ENCODE data around the gene REG1A. TPM values are rescaled to one million over a fixed set of nuclear protein-coding genes. Genes with fewer than 3 reads are reported as not detected.

The REG1A gene
- total RNA-seq, 1 experiment from 2014 or later, result 4.8 TPM

- peaks cover 8% of the 10 kb centered on the region; the same call in 1 of the 2 replicates for H3K9me3 Mint-ChIP-seq
- ChIA-PET POLR2A (no interaction called here), CTCF (no interaction called here)
- no peaks in the 10 kb centered on the region for H3K36me3 Mint-ChIP-seq
- TF ChIP-seq, protein P1, sequence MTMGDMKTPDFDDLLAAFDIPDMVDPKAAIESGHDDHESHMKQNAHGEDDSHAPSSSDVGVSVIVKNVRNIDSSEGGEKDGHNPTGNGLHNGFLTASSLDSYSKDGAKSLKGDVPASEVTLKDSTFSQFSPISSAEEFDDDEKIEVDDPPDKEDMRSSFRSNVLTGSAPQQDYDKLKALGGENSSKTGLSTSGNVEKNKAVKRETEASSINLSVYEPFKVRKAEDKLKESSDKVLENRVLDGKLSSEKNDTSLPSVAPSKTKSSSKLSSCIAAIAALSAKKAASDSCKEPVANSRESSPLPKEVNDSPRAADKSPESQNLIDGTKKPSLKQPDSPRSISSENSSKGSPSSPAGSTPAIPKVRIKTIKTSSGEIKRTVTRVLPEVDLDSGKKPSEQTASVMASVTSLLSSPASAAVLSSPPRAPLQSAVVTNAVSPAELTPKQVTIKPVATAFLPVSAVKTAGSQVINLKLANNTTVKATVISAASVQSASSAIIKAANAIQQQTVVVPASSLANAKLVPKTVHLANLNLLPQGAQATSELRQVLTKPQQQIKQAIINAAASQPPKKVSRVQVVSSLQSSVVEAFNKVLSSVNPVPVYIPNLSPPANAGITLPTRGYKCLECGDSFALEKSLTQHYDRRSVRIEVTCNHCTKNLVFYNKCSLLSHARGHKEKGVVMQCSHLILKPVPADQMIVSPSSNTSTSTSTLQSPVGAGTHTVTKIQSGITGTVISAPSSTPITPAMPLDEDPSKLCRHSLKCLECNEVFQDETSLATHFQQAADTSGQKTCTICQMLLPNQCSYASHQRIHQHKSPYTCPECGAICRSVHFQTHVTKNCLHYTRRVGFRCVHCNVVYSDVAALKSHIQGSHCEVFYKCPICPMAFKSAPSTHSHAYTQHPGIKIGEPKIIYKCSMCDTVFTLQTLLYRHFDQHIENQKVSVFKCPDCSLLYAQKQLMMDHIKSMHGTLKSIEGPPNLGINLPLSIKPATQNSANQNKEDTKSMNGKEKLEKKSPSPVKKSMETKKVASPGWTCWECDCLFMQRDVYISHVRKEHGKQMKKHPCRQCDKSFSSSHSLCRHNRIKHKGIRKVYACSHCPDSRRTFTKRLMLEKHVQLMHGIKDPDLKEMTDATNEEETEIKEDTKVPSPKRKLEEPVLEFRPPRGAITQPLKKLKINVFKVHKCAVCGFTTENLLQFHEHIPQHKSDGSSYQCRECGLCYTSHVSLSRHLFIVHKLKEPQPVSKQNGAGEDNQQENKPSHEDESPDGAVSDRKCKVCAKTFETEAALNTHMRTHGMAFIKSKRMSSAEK (CRISPR knock-in tag; IDR thresholded peaks at IDR 0.05; ENCODE audit: borderline replicate concordance), result no peak
- TF ChIP-seq EMX1 (CRISPR knock-in tag; IDR thresholded peaks at IDR 0.05) (no peak), CREM (CRISPR knock-in tag; IDR thresholded peaks at IDR 0.05) (no peak), ZNF232 (CRISPR knock-in tag; IDR thresholded peaks at IDR 0.05) (no peak), ELF4 (CRISPR knock-in tag; IDR thresholded peaks at IDR 0.05; ENCODE audit: low read depth) (no peak)
- TF ChIP-seq, protein P2, sequence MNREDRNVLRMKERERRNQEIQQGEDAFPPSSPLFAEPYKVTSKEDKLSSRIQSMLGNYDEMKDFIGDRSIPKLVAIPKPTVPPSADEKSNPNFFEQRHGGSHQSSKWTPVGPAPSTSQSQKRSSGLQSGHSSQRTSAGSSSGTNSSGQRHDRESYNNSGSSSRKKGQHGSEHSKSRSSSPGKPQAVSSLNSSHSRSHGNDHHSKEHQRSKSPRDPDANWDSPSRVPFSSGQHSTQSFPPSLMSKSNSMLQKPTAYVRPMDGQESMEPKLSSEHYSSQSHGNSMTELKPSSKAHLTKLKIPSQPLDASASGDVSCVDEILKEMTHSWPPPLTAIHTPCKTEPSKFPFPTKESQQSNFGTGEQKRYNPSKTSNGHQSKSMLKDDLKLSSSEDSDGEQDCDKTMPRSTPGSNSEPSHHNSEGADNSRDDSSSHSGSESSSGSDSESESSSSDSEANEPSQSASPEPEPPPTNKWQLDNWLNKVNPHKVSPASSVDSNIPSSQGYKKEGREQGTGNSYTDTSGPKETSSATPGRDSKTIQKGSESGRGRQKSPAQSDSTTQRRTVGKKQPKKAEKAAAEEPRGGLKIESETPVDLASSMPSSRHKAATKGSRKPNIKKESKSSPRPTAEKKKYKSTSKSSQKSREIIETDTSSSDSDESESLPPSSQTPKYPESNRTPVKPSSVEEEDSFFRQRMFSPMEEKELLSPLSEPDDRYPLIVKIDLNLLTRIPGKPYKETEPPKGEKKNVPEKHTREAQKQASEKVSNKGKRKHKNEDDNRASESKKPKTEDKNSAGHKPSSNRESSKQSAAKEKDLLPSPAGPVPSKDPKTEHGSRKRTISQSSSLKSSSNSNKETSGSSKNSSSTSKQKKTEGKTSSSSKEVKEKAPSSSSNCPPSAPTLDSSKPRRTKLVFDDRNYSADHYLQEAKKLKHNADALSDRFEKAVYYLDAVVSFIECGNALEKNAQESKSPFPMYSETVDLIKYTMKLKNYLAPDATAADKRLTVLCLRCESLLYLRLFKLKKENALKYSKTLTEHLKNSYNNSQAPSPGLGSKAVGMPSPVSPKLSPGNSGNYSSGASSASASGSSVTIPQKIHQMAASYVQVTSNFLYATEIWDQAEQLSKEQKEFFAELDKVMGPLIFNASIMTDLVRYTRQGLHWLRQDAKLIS (CRISPR knock-in tag; IDR thresholded peaks at IDR 0.05; ENCODE audit: borderline replicate concordance), result no peak
- DNase-seq (ENCODE audit: low spot score) (no peak), ATAC-seq (no peak)
- H3K27ac Mint-ChIP-seq, result no peak overlapping the region
- no peak overlapping the region for H3K4me3 Mint-ChIP-seq
- H3K4me1 Mint-ChIP-seq, result peaks cover 12% of the 10 kb centered on the region
- no peaks in the 10 kb centered on the region; the same call in 1 of the 2 replicates for H3K27me3 Mint-ChIP-seq (ENCODE audit: low read depth)
Measured at GRCh38 chr2:79083597-79084251, 36.6 kb upstream of the REG1A start.

DNA sequence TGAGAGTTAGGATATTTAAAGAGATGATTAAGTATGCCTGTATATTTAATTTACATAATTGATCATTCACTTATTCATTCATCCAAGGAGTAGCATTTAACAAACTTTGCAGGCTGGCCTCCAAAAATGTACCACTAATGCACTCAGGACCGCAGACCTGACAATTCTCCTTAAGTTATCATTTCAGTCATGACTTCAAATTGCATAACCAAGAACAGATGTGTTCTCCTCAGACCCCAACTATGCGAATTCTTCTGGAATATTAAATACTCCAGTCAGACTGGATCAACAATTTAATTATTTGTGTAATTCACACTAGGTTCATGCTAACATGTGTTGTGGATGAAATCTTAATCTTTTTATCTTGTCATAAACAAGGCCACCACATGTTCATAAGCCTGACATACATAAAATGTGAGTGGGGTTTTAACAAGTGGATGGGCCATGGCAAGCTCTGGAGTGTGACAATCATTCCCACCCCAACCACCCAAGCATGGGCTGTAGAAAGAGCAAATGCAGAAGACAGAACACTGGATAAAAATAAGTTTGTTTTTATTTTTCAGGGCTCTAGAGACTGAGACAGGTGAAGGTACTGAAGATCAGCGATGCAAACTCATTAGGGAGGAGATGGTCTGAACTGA, 35.7 kb upstream of the REG1A start:
- Mint-ChIP-seq H3K4me3 (no peak overlapping the region), H3K4me1 (peaks cover 12% of the 10 kb centered on the region), H3K36me3 (peaks cover 2% of the 10 kb centered on the region; the same call in 1 of the 2 replicates), H3K9me3 (peaks cover 10% of the 10 kb centered on the region; the same call in 1 of the 2 replicates), H3K27me3 (ENCODE audit: low read depth) (no peaks in the 10 kb centered on the region; the same call in 1 of the 2 replicates), H3K27ac (no peak overlapping the region)
- ATAC-seq (no peak), DNase-seq (ENCODE audit: low spot score) (no peak)
- TF ChIP-seq RORB (CRISPR knock-in tag; IDR thresholded peaks at IDR 0.05), result no peak
- no peak for TF ChIP-seq ZNF263 (CRISPR knock-in tag; IDR thresholded peaks at IDR 0.05; ENCODE audit: low read depth)
- TF ChIP-seq OVOL2 (CRISPR knock-in tag; IDR thresholded peaks at IDR 0.05; ENCODE audit: borderline replicate concordance), result no peak
- no peak for TF ChIP-seq SMAD3 (CRISPR knock-in tag; IDR thresholded peaks at IDR 0.05; ENCODE audit: borderline replicate concordance)
- TF ChIP-seq, protein P3, sequence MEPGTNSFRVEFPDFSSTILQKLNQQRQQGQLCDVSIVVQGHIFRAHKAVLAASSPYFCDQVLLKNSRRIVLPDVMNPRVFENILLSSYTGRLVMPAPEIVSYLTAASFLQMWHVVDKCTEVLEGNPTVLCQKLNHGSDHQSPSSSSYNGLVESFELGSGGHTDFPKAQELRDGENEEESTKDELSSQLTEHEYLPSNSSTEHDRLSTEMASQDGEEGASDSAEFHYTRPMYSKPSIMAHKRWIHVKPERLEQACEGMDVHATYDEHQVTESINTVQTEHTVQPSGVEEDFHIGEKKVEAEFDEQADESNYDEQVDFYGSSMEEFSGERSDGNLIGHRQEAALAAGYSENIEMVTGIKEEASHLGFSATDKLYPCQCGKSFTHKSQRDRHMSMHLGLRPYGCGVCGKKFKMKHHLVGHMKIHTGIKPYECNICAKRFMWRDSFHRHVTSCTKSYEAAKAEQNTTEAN (CRISPR knock-in tag; IDR thresholded peaks at IDR 0.05), result no peak
- TF ChIP-seq ZNF317 (CRISPR knock-in tag; IDR thresholded peaks at IDR 0.05; ENCODE audit: borderline replicate concordance, low read depth), result no peak
- TF ChIP-seq, protein P4, sequence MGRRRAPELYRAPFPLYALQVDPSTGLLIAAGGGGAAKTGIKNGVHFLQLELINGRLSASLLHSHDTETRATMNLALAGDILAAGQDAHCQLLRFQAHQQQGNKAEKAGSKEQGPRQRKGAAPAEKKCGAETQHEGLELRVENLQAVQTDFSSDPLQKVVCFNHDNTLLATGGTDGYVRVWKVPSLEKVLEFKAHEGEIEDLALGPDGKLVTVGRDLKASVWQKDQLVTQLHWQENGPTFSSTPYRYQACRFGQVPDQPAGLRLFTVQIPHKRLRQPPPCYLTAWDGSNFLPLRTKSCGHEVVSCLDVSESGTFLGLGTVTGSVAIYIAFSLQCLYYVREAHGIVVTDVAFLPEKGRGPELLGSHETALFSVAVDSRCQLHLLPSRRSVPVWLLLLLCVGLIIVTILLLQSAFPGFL (CRISPR knock-in tag; IDR thresholded peaks at IDR 0.05; ENCODE audit: borderline replicate concordance), result no peak
- TF ChIP-seq MYBL2 (CRISPR knock-in tag; IDR thresholded peaks at IDR 0.05), result no peak
- TF ChIP-seq, protein P5, sequence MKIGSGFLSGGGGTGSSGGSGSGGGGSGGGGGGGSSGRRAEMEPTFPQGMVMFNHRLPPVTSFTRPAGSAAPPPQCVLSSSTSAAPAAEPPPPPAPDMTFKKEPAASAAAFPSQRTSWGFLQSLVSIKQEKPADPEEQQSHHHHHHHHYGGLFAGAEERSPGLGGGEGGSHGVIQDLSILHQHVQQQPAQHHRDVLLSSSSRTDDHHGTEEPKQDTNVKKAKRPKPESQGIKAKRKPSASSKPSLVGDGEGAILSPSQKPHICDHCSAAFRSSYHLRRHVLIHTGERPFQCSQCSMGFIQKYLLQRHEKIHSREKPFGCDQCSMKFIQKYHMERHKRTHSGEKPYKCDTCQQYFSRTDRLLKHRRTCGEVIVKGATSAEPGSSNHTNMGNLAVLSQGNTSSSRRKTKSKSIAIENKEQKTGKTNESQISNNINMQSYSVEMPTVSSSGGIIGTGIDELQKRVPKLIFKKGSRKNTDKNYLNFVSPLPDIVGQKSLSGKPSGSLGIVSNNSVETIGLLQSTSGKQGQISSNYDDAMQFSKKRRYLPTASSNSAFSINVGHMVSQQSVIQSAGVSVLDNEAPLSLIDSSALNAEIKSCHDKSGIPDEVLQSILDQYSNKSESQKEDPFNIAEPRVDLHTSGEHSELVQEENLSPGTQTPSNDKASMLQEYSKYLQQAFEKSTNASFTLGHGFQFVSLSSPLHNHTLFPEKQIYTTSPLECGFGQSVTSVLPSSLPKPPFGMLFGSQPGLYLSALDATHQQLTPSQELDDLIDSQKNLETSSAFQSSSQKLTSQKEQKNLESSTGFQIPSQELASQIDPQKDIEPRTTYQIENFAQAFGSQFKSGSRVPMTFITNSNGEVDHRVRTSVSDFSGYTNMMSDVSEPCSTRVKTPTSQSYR (CRISPR knock-in tag; IDR thresholded peaks at IDR 0.05), result no peak
- ChIA-PET POLR2A (no interaction called here), CTCF (no interaction called here)
